H9 (cell line): ENCODE results near the gene CCDC27. TPM values are rescaled to one million over a fixed set of nuclear protein-coding genes. Genes with fewer than 3 reads are reported as not detected.
A peak's percentile ranks its signal among the peaks of the same experiment; 100 is the strongest.

Experiments
- DNase-seq: peaks from one replicate; pipeline ENCODE4 v3.0.0-alpha.2; 2017
- H2AFZ ChIP-seq: one replicate; pipeline ENCODE4 v1.6.1; 2013; ENCODE audit warnings: mild to moderate bottlenecking, low read length, control low read depth, moderate library complexity
- H2AK5ac ChIP-seq: 2 replicates; pipeline ENCODE4 v1.6.1; 2013; ENCODE audit warnings: low read length, control low read depth, mixed read lengths; ENCODE audit not compliant: insufficient read length
- H2BK120ac ChIP-seq: one replicate; pipeline ENCODE4 v1.6.1; 2013; ENCODE audit warnings: low read depth, mild to moderate bottlenecking, low read length, control low read depth, inconsistent platforms; ENCODE audit not compliant: poor library complexity, severe bottlenecking
- H2BK12ac ChIP-seq: 2 replicates; pipeline ENCODE4 v1.6.1; 2013; ENCODE audit warnings: low read length, control low read depth, mixed read lengths, low read depth; ENCODE audit not compliant: insufficient read length
- H2BK15ac ChIP-seq: 2 replicates; pipeline ENCODE4 v1.6.1; 2013; ENCODE audit warnings: low read depth, low read length, control low read depth
- H2BK20ac ChIP-seq: one replicate; pipeline ENCODE4 v1.6.1; 2013; ENCODE audit warnings: low read depth, mild to moderate bottlenecking, low read length, control low read depth, inconsistent platforms; ENCODE audit not compliant: poor library complexity, severe bottlenecking
- H2BK5ac ChIP-seq: 2 replicates; pipeline ENCODE4 v1.6.1; 2013; ENCODE audit warnings: low read length, control low read depth, mixed read lengths; ENCODE audit not compliant: insufficient read length
- H3K14ac ChIP-seq: 2 replicates; pipeline ENCODE4 v1.6.1; 2013; ENCODE audit warnings: low read length, control low read depth; ENCODE audit not compliant: insufficient read depth
- H3K18ac ChIP-seq: 2 replicates; pipeline ENCODE4 v1.6.1; 2013; ENCODE audit warnings: low read depth, mild to moderate bottlenecking, mixed read lengths, low read length, control low read depth; ENCODE audit not compliant: insufficient read length
- H3K23ac ChIP-seq: 2 replicates; pipeline ENCODE4 v1.6.1; 2013; ENCODE audit warnings: low read length, control low read depth, mixed read lengths, low read depth; ENCODE audit not compliant: insufficient read length
- H3K23me2 ChIP-seq: 2 replicates; pipeline ENCODE4 v1.6.1; 2013; ENCODE audit warnings: low read depth, mild to moderate bottlenecking, mixed read lengths, low read length, control low read depth; ENCODE audit not compliant: insufficient read length, poor library complexity, severe bottlenecking
- H3K27ac ChIP-seq: 2 replicates; pipeline ENCODE4 v1.5.1; 2013; ENCODE audit warnings: low read length, control low read depth, mixed read lengths, low read depth; ENCODE audit not compliant: insufficient read length
- H3K27me3 ChIP-seq: 2 replicates; pipeline ENCODE4 v1.6.1; 2013; ENCODE audit warnings: low read length, control low read depth, inconsistent platforms; ENCODE audit not compliant: insufficient read depth
- H3K4ac ChIP-seq: 2 replicates; pipeline ENCODE4 v1.6.1; 2013; ENCODE audit warnings: low read depth, mild to moderate bottlenecking, control low read depth, inconsistent platforms, low read length, moderate library complexity
- H3K4me1 ChIP-seq: 2 replicates; pipeline ENCODE4 v1.6.1; 2013; ENCODE audit warnings: low read length, control low read depth, inconsistent platforms; ENCODE audit not compliant: insufficient read depth
- H3K4me2 ChIP-seq: 2 replicates; pipeline ENCODE4 v1.6.1; 2013; ENCODE audit warnings: low read length, control low read depth, mixed read lengths; ENCODE audit not compliant: insufficient read length, insufficient read depth
- H3K56ac ChIP-seq: 2 replicates; pipeline ENCODE4 v1.6.1; 2013; ENCODE audit warnings: low read depth, mild to moderate bottlenecking, mixed read lengths, low read length, control low read depth; ENCODE audit not compliant: insufficient read length
- H3K79me1 ChIP-seq: 2 replicates; pipeline ENCODE4 v1.6.1; 2013; ENCODE audit warnings: low read depth, mild to moderate bottlenecking, moderate library complexity, low read length, control low read depth, inconsistent platforms; ENCODE audit not compliant: insufficient read depth, poor library complexity, severe bottlenecking
- H3K79me2 ChIP-seq: 2 replicates; pipeline ENCODE4 v1.6.1; 2013; ENCODE audit warnings: low read length, control low read depth, inconsistent platforms; ENCODE audit not compliant: insufficient read depth
- H3K9ac ChIP-seq: 2 replicates; pipeline ENCODE4 v1.6.1; 2013; ENCODE audit warnings: low read length, control low read depth, mixed read lengths; ENCODE audit not compliant: insufficient read length; ENCODE audit errors: extremely low read depth
- H3K9me3 ChIP-seq: one replicate; pipeline ENCODE4 v1.6.1; 2013; ENCODE audit warnings: low read depth, low read length, inconsistent platforms; ENCODE audit not compliant: control insufficient read depth
- H3T11ph ChIP-seq: one replicate; pipeline ENCODE4 v1.6.1; 2013; ENCODE audit warnings: mild to moderate bottlenecking, low read length, control low read depth, inconsistent platforms
- H4K20me1 ChIP-seq: one replicate; pipeline ENCODE4 v1.6.1; 2013; ENCODE audit not compliant: control insufficient read depth, insufficient read length, insufficient read depth
- H4K5ac ChIP-seq: 2 replicates; pipeline ENCODE4 v1.6.1; 2013; ENCODE audit warnings: low read depth, mild to moderate bottlenecking, mixed read lengths, low read length, control low read depth; ENCODE audit not compliant: insufficient read length
- H4K8ac ChIP-seq: replicated peaks from 2 replicates; pipeline ENCODE4 v1.6.1; 2013; ENCODE audit warnings: low read length, control low read depth, mixed read lengths, low read depth; ENCODE audit not compliant: insufficient read length
- H4K91ac ChIP-seq: 2 replicates; pipeline ENCODE4 v1.6.1; 2013; ENCODE audit warnings: low read depth, mild to moderate bottlenecking, moderate library complexity, mixed read lengths, low read length, control low read depth; ENCODE audit not compliant: insufficient read length
- H3K27ac Mint-ChIP-seq, 3 experiments: 2 replicates in 2 of 3; 3 replicates in 1 of 3; pipeline ENCODE4 v1.8.0; 2020 to 2021; ENCODE audit warnings: mixed read lengths in 3 of 3, mild to moderate bottlenecking in 1 of 3, moderate library complexity in 1 of 3
- H3K27me3 Mint-ChIP-seq: 2 replicates; pipeline ENCODE4 v1.8.0; 2021; ENCODE audit warnings: low read depth, mild to moderate bottlenecking, moderate library complexity, mixed read lengths
- H3K36me3 Mint-ChIP-seq, 3 experiments: 2 replicates in 2 of 3; 3 replicates in 1 of 3; pipeline ENCODE4 v1.8.0; 2020 to 2021; ENCODE audit warnings: low read depth in 3 of 3, mixed read lengths in 3 of 3; ENCODE audit not compliant: insufficient read depth in 1 of 3
- H3K4me1 Mint-ChIP-seq, 2 experiments: 2 replicates each; pipeline ENCODE4 v1.8.0; 2020; ENCODE audit warnings: mixed read lengths in 2 of 2
- H3K4me3 Mint-ChIP-seq, 2 experiments: 2 replicates in 1 of 2; 3 replicates in 1 of 2; pipeline ENCODE4 v1.8.0; 2020 to 2021; ENCODE audit warnings: mild to moderate bottlenecking in 2 of 2, mixed read lengths in 2 of 2, moderate library complexity in 1 of 2
- H3K9me3 Mint-ChIP-seq, 2 experiments: 2 replicates in 1 of 2; 3 replicates in 1 of 2; pipeline ENCODE4 v1.8.0; 2020; ENCODE audit warnings: mild to moderate bottlenecking in 2 of 2, mixed read lengths in 2 of 2, moderate library complexity in 1 of 2
- WGBS: extraction: QIAGEN DNeasy Blood & Tissue Kit; methylation state at CpG from one replicate; pipeline ENCODE4 v1.1.7; 2013; ENCODE audit warnings: missing lambda C conversion rate, low lambda C conversion rate, mixed read lengths; ENCODE audit not compliant: insufficient read length; ENCODE audit errors: extremely low coverage; 5-methylcytosine and 5-hydroxymethylcytosine counted together
- total RNA-seq: library from RNA; stranded (reverse); gene quantifications from 2 replicates; pipeline ENCODE4 v1.2.1, GENCODE V29; 2021
- TF ChIP-seq, protein P1 (sequence below): fragments of 200-600 bp; sonication (generic); conservative IDR thresholded peaks from 3 replicates; pipeline ENCODE4 v1.8.0; 2021; ENCODE audit warnings: antibody characterized with exemption, mild to moderate bottlenecking

Gene CCDC27
- total RNA-seq, 1 experiment from 2014 or later, result not detected

DNA sequence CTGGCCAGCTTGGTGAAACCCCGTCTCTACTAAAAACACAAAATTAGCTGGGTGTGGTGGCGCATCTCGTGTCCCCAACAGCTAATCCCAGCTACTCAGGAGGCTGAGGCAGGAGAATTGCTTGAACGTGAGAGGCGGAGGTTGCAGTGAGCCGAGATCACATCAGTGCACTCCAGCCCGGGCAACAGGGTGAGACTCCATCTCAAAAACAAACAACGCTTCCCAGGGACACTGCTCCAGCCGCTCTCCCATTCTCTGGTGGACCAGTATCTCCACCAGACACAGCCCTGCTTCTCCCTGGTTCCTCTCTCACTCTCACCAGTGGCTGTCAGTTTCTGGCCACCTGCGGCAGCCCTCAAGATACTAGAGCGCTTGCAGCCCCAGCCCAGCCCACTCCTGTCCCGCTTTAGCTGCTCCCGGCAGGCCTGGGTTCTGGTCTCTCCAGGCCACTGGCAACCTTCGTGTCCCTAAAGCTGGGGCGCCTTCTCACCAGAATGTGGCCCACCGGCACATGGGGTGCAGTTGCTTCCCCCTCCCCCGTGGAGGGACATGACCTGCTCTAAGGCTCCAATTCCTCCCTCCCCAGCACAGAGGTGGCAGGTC, 65.0 kb downstream of the CCDC27 start:
- H2BK15ac ChIP-seq, result no peak overlapping the region
- H3K4me1 ChIP-seq, result no peaks in the 10 kb centered on the region
- no CpG with 5 or more reads among the region's 17 CpGs for WGBS
- TF ChIP-seq, protein P1, sequence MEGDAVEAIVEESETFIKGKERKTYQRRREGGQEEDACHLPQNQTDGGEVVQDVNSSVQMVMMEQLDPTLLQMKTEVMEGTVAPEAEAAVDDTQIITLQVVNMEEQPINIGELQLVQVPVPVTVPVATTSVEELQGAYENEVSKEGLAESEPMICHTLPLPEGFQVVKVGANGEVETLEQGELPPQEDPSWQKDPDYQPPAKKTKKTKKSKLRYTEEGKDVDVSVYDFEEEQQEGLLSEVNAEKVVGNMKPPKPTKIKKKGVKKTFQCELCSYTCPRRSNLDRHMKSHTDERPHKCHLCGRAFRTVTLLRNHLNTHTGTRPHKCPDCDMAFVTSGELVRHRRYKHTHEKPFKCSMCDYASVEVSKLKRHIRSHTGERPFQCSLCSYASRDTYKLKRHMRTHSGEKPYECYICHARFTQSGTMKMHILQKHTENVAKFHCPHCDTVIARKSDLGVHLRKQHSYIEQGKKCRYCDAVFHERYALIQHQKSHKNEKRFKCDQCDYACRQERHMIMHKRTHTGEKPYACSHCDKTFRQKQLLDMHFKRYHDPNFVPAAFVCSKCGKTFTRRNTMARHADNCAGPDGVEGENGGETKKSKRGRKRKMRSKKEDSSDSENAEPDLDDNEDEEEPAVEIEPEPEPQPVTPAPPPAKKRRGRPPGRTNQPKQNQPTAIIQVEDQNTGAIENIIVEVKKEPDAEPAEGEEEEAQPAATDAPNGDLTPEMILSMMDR, result no peak
- no peak overlapping the region for H2BK120ac ChIP-seq
- H3T11ph ChIP-seq, result no peak overlapping the region
- no peaks in the 10 kb centered on the region for H3K23me2 ChIP-seq
- no peak overlapping the region for H2AFZ ChIP-seq
- H3K23ac ChIP-seq, result no peak overlapping the region
- no peak overlapping the region for H3K4me3 Mint-ChIP-seq
- no peak for DNase-seq
- H4K91ac ChIP-seq, result no peak overlapping the region
- H3K79me2 ChIP-seq, result no peaks in the 10 kb centered on the region
- no peak overlapping the region for H3K18ac ChIP-seq
- H3K27me3 ChIP-seq, result no peaks in the 10 kb centered on the region
- H3K4me2 ChIP-seq, result no peak overlapping the region
- no peak overlapping the region for H2BK5ac ChIP-seq
- H3K4ac ChIP-seq, result no peak overlapping the region
- H3K9ac ChIP-seq, result no peak overlapping the region
- no peak overlapping the region for H3K27ac ChIP-seq
- H3K9me3 ChIP-seq, result no peaks in the 10 kb centered on the region
- no peak overlapping the region for H3K56ac ChIP-seq
- no peaks in the 10 kb centered on the region for H4K20me1 ChIP-seq
- no peak overlapping the region for H2BK12ac ChIP-seq
- H3K27me3 Mint-ChIP-seq, result no peaks in the 10 kb centered on the region; the same call in 1 of the 2 replicates
- no peaks in the 10 kb centered on the region for H3K9me3 Mint-ChIP-seq
- peaks cover 2 to 13% (median 5%) of the 10 kb centered on the region in 3 experiments; a peak in 5 of 7 replicates for H3K36me3 Mint-ChIP-seq
- no peaks in the 10 kb centered on the region for H3K79me1 ChIP-seq
- H4K8ac ChIP-seq, result no peak overlapping the region
- no peak overlapping the region for H2AK5ac ChIP-seq
- 0 out of 4 replicates have a peak, but pooled peaks cover 0 to 2% of the 10 kb centered on the region in 2 experiments for H3K4me1 Mint-ChIP-seq
- no peak overlapping the region for H2BK20ac ChIP-seq
- H4K5ac ChIP-seq, result no peak overlapping the region
- peak overlapping the region in 1 of 3 experiments; percentile 38; a peak in 1 of 7 replicates for H3K27ac Mint-ChIP-seq
- no peak overlapping the region; the same call in 1 of the 2 replicates for H3K14ac ChIP-seq
